Measurements from ENCODE around the gene WFS1.

DNA sequence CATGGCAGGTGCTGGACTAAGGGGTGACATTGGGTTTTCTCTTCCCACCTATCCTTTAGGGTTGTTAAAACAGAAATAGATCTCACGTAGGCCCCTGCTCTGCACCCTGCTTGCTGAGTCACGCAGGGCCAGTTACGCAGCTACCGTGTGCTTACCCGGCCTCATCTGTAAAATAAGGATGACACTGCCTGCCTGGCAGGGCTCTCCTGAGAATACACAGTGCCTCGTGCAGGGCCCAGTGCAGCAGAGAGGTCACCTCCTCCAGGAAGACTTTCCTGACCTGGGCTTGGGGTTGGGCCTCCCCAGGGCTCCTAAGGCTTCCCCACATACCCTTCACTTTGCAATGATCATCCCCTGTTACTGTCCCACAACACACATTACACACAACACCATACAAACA, 35.7 kb upstream of the WFS1 start:
- no peak for TF ChIP-seq EZH2phosphoT487 (IDR thresholded peaks at IDR 0.05; ENCODE audit: low read depth, severe bottlenecking, unreplicated experiment)
- TF ChIP-seq, protein P1, sequence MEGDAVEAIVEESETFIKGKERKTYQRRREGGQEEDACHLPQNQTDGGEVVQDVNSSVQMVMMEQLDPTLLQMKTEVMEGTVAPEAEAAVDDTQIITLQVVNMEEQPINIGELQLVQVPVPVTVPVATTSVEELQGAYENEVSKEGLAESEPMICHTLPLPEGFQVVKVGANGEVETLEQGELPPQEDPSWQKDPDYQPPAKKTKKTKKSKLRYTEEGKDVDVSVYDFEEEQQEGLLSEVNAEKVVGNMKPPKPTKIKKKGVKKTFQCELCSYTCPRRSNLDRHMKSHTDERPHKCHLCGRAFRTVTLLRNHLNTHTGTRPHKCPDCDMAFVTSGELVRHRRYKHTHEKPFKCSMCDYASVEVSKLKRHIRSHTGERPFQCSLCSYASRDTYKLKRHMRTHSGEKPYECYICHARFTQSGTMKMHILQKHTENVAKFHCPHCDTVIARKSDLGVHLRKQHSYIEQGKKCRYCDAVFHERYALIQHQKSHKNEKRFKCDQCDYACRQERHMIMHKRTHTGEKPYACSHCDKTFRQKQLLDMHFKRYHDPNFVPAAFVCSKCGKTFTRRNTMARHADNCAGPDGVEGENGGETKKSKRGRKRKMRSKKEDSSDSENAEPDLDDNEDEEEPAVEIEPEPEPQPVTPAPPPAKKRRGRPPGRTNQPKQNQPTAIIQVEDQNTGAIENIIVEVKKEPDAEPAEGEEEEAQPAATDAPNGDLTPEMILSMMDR (IDR thresholded peaks at IDR 0.05; ENCODE audit: poor library complexity): no peak
